Stimulated activated memory B cell treated with anti-CD40 and anti-IgM and Interleukin-4, amounts not matched to agents 10 μg/mL and 1 μg/mL and 100 μg/mL, for 72 hours (primary cell): ENCODE results near the gene ARID1B.

Experiments
- ATAC-seq: fragments of 150-1000 bp; cut with Tn5 transposase; 2 replicates; pipeline ENCODE4 v1.10.0; 2021
- H3K27ac Mint-ChIP-seq: one replicate; pipeline ENCODE4 v1.8.0; 2022; ENCODE audit warnings: mild to moderate bottlenecking, mixed read lengths
- H3K27me3 Mint-ChIP-seq: one replicate; pipeline ENCODE4 v1.8.0; 2022; ENCODE audit warnings: mixed read lengths
- H3K36me3 Mint-ChIP-seq: one replicate; pipeline ENCODE4 v1.8.0; 2022; ENCODE audit warnings: mixed read lengths
- H3K4me1 Mint-ChIP-seq: one replicate; pipeline ENCODE4 v1.8.0; 2022; ENCODE audit warnings: mixed read lengths
- H3K4me3 Mint-ChIP-seq: one replicate; pipeline ENCODE4 v1.8.0; 2022; ENCODE audit warnings: mild to moderate bottlenecking, moderate library complexity, mixed read lengths
- H3K9me3 Mint-ChIP-seq: one replicate; pipeline ENCODE4 v1.8.0; 2022; ENCODE audit warnings: mixed read lengths

ARID1B gene

GRCh38 chr6:156780962-156781853 is 4.0 kb downstream of the ARID1B start:
- ATAC-seq = no peak
- Mint-ChIP-seq H3K27me3 (no peaks in the 10 kb centered on the region), H3K4me3 (peak overlapping the region; percentile 83), H3K9me3 (no peaks in the 10 kb centered on the region), H3K36me3 (peaks cover 15% of the 10 kb centered on the region), H3K27ac (peak overlapping the region; percentile 97), H3K4me1 (peaks cover 61% of the 10 kb centered on the region)

GRCh38 chr6:156781861-156782631 is 4.9 kb downstream of the ARID1B start:
- ATAC-seq = no peak
- no peaks in the 10 kb centered on the region for H3K9me3 Mint-ChIP-seq
- peaks cover 63% of the 10 kb centered on the region for H3K4me1 Mint-ChIP-seq
- peak overlapping the region; percentile 97 for H3K27ac Mint-ChIP-seq
- H3K4me3 Mint-ChIP-seq = peak overlapping the region; percentile 83
- peaks cover 16% of the 10 kb centered on the region for H3K36me3 Mint-ChIP-seq
- no peaks in the 10 kb centered on the region for H3K27me3 Mint-ChIP-seq

- Mint-ChIP-seq H3K4me3 (peak overlapping the region; percentile 83), H3K27ac (peak overlapping the region; percentile 97), H3K4me1 (peaks cover 70% of the 10 kb centered on the region), H3K27me3 (no peaks in the 10 kb centered on the region), H3K9me3 (no peaks in the 10 kb centered on the region), H3K36me3 (peaks cover 18% of the 10 kb centered on the region)
- no peak for ATAC-seq
These were observed 5.6 kb downstream of the ARID1B start for GRCh38 chr6:156782691-156783320.

DNA sequence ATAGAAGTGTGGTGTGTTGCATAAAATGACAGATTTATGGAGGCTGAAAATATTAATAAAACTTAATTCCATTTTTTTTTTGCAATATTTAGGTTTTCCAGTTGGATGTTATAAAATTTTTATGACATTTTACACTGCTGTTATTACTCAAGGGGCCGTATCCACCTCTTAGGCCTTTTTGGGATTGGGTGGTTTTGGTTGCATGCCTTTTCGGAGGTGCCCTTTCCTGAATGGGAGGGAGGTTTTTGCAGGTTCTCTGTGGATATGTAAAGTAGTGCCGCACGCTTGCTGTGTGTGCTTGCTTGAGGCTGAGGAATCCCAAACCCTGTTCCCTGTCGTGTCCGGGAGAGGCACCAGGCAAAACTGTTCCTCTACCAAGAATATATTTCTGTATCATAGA is 6.8 kb downstream of the ARID1B start:
- Mint-ChIP-seq H3K27ac (no peak overlapping the region), H3K36me3 (peaks cover 21% of the 10 kb centered on the region), H3K4me3 (no peak overlapping the region), H3K9me3 (no peaks in the 10 kb centered on the region), H3K27me3 (no peaks in the 10 kb centered on the region), H3K4me1 (peaks cover 82% of the 10 kb centered on the region)
- no peak for ATAC-seq

DNA sequence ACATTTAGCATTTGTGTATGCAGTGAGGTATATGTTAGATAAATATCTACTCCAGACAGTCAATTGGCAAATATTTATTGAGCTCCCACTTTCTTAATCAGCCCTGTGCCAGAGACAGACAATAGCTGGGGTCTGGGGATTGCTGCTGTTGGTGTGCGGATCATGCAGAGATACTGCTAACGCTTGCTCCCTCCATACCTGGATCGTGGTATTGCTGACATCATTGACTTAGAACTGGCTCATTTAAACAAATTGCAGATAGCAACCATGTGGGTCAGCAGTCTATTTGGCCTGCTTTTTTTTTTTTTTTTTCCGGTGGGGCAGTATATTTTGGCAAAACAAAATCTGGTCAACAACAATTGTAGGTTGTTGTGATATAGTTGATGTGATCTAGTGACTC is 9.5 kb downstream of the ARID1B start:
- Mint-ChIP-seq H3K9me3 (no peaks in the 10 kb centered on the region), H3K4me3 (no peak overlapping the region), H3K27me3 (no peaks in the 10 kb centered on the region), H3K27ac (peak overlapping the region; percentile 63), H3K36me3 (peaks cover 21% of the 10 kb centered on the region), H3K4me1 (peaks cover 90% of the 10 kb centered on the region)
- no peak for ATAC-seq

- Mint-ChIP-seq H3K9me3 (no peaks in the 10 kb centered on the region), H3K4me3 (no peak overlapping the region), H3K4me1 (peaks cover 91% of the 10 kb centered on the region), H3K36me3 (peaks cover 23% of the 10 kb centered on the region), H3K27me3 (no peaks in the 10 kb centered on the region), H3K27ac (peak overlapping the region; percentile 13)
- ATAC-seq = no peak
These were observed 10.7 kb downstream of the ARID1B start for GRCh38 chr6:156787569-156788492.

GRCh38 chr6:156789081-156789943 is 12.1 kb downstream of the ARID1B start:
- Mint-ChIP-seq H3K4me1 (peaks cover 95% of the 10 kb centered on the region), H3K4me3 (no peak overlapping the region), H3K27me3 (no peaks in the 10 kb centered on the region), H3K27ac (peak overlapping the region; percentile 51), H3K36me3 (peaks cover 26% of the 10 kb centered on the region), H3K9me3 (no peaks in the 10 kb centered on the region)
- ATAC-seq = no peak

- Mint-ChIP-seq H3K27me3 (no peaks in the 10 kb centered on the region), H3K27ac (peak overlapping the region; percentile 73)
These were observed 13.6 kb downstream of the ARID1B start for GRCh38 chr6:156790711-156791319.

GRCh38 chr6:156791320-156791850 is 14.2 kb downstream of the ARID1B start:
- H3K4me3 Mint-ChIP-seq = peak overlapping the region; percentile 56
- H3K4me1 Mint-ChIP-seq = peaks cover 97% of the 10 kb centered on the region
- H3K9me3 Mint-ChIP-seq = no peaks in the 10 kb centered on the region
- no peaks in the 10 kb centered on the region for H3K27me3 Mint-ChIP-seq
- peaks cover 10% of the 10 kb centered on the region for H3K36me3 Mint-ChIP-seq
- peak overlapping the region; percentile 73 for H3K27ac Mint-ChIP-seq
- ATAC-seq = peak; percentile 92

More at GRCh38 chr6:156790711-156791319, 13.6 kb downstream of the ARID1B start:
- H3K36me3 Mint-ChIP-seq = peaks cover 16% of the 10 kb centered on the region
- peaks cover 97% of the 10 kb centered on the region for H3K4me1 Mint-ChIP-seq
- no peaks in the 10 kb centered on the region for H3K9me3 Mint-ChIP-seq
- peak overlapping the region; percentile 56 for H3K4me3 Mint-ChIP-seq
- ATAC-seq = no peak

GRCh38 chr6:156793200-156793599 is 16.0 kb downstream of the ARID1B start:
- Mint-ChIP-seq H3K4me1 (peaks cover 97% of the 10 kb centered on the region), H3K36me3 (peaks cover 14% of the 10 kb centered on the region), H3K9me3 (no peaks in the 10 kb centered on the region), H3K27ac (peak overlapping the region; percentile 90), H3K27me3 (no peaks in the 10 kb centered on the region), H3K4me3 (no peak overlapping the region)
- no peak for ATAC-seq

DNA sequence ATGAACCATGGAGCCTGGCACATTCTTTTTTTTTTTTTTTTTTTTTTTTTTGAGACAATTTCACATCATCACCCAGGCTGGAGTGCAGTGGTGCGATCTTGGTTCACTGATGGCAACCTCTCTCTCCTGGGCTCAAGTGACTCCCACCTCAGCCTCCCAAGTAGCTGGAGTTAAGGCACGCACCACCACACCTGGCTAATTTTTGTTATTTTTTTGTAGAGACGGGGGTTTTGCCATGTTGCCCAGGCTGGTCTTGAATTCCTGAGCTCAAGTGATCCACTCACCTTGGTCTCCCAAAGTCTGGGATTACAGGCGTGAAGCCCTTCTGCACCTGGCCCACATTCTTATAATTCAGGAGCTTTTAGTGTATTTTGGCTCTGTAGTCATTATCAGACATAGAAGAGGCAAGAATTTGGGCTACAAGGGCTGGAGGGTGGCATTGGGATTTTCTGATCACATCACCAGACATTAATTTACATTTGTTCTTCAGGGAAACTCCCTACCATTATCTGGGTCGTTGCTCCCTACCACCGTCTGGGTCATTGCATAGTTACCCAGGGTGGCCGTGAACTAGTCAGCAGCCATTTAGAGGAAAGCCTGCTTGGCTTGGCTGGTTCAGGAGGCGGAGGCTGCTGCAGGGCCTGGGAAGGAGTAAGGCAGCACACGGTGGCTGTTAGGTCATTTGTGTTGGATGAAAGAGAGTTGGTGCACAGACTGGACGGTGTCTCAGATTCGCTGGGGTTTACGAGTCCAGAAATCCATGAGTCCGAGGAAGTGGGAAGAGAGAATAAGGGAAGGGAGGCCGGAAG is 17.6 kb downstream of the ARID1B start:
- H3K9me3 Mint-ChIP-seq = no peaks in the 10 kb centered on the region
- H3K36me3 Mint-ChIP-seq = peaks cover 20% of the 10 kb centered on the region
- H3K27ac Mint-ChIP-seq = peak overlapping the region; percentile 90
- H3K27me3 Mint-ChIP-seq = no peaks in the 10 kb centered on the region
- H3K4me3 Mint-ChIP-seq = peak overlapping the region; percentile 82
- ATAC-seq = peak; percentile 90
- H3K4me1 Mint-ChIP-seq = peaks cover 94% of the 10 kb centered on the region

DNA sequence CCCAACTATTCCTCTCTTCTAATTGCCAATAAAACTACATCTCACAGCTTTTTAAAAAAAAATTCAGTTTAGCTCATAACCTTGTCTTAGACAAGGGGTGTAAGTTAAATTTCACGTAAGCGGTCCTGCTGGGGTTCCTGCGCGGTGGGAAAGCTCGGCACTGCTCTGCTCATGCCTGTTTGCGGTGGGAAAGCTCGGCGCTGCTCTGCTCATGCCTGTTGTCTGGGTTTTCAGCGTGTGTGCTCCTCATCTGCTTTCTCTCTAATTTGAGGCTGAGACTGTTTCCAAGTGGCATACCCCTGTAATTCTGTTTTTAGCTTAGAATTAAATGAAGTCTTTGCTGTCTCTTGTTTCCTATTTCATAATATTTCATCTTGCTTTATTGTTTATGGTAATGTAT is 18.6 kb downstream of the ARID1B start:
- Mint-ChIP-seq H3K27ac (peak overlapping the region; percentile 90), H3K27me3 (no peaks in the 10 kb centered on the region), H3K36me3 (peaks cover 20% of the 10 kb centered on the region), H3K4me3 (peak overlapping the region; percentile 82), H3K9me3 (no peaks in the 10 kb centered on the region), H3K4me1 (peaks cover 86% of the 10 kb centered on the region)
- no peak for ATAC-seq
